GM19463 (cell line): ENCODE results near the gene ANKRD24.
"Not testable (repeated sequence)": the region's sequence is repeated elsewhere in the genome, so short reads cannot be mapped to it uniquely, and the experiment has no call there.

ENCODE experiments used
- ATAC-seq: cut with Tn5 transposase; IDR thresholded peaks from one replicate; pipeline ENCODE4 v1.9.1; 2021; ENCODE audit warnings: mild to moderate bottlenecking, moderate library complexity; ENCODE audit not compliant: unreplicated experiment

ANKRD24 gene

GRCh38 chr19:4197625-4198466 lies 15.4 kb downstream of the ANKRD24 start:
- ATAC-seq, result no peak

GRCh38 chr19:4198467-4199126 lies 16.1 kb downstream of the ANKRD24 start:
- no peak for ATAC-seq

GRCh38 chr19:4199699-4200293 lies 17.3 kb downstream of the ANKRD24 start:
- no peak for ATAC-seq

GRCh38 chr19:4200940-4201542 lies 18.6 kb downstream of the ANKRD24 start:
- no peak for ATAC-seq

GRCh38 chr19:4201798-4202197 lies 19.3 kb downstream of the ANKRD24 start:
- no peak for ATAC-seq

- ATAC-seq, result no peak
Measured at GRCh38 chr19:4206818-4207484, 24.5 kb downstream of the ANKRD24 start.

GRCh38 chr19:4208385-4209094 lies 26.1 kb downstream of the ANKRD24 start:
- ATAC-seq, result no peak

GRCh38 chr19:4210166-4210731 lies 27.8 kb downstream of the ANKRD24 start:
- no peak for ATAC-seq

GRCh38 chr19:4213116-4213515 lies 30.6 kb downstream of the ANKRD24 start:
- ATAC-seq, result no peak

- no peak for ATAC-seq
Measured at GRCh38 chr19:4215807-4216206, 33.3 kb downstream of the ANKRD24 start.

- ATAC-seq, result no peak
Measured at GRCh38 chr19:4216846-4217245, 34.4 kb downstream of the ANKRD24 start.

GRCh38 chr19:4217429-4218264 lies 35.2 kb downstream of the ANKRD24 start:
- ATAC-seq, result no peak

GRCh38 chr19:4218523-4218922 lies 36.0 kb downstream of the ANKRD24 start:
- ATAC-seq, result not testable (repeated sequence)

- no peak for ATAC-seq
Measured at GRCh38 chr19:4220188-4220587, 37.7 kb downstream of the ANKRD24 start.

GRCh38 chr19:4224470-4224869 lies 42.0 kb downstream of the ANKRD24 start:
- no peak for ATAC-seq

- no peak for ATAC-seq
Measured at GRCh38 chr19:4225885-4226284, 43.4 kb downstream of the ANKRD24 start.

- no peak for ATAC-seq
Measured at GRCh38 chr19:4227771-4228170, 45.3 kb downstream of the ANKRD24 start.

- ATAC-seq, result no peak
Measured at GRCh38 chr19:4228765-4229178, 46.3 kb downstream of the ANKRD24 start.
